ENCODE results near the gene CYRIA.

The CYRIA gene

DNA sequence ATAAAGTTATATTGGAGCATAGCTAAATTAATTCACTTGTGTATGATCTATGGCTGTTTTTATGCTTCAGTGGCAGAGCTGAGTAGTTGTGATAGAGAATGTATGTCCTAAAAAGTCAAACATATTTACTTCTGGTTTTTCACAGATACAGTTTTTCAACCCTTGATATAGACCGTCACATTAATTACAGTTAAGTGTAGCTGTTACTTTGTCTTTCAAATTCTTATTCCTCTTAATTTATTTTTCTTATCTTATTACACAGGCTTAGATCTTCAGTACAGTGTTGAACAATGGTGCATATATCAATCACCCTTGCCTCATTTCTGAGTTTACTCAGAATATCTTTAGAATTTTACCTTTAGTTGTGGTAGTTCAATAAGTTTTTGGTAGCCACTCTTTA is 12.2 kb upstream of the CYRIA start:
- no peaks in the 10 kb centered on the region for H3K4me1 ChIP-seq (ENCODE audit: insufficient read depth, low read length, poor library complexity, severe bottlenecking)
- peaks cover 5% of the 10 kb centered on the region for H3K27me3 ChIP-seq (ENCODE audit: insufficient read depth, low read length, poor library complexity, severe bottlenecking)
- H3F3A ChIP-seq (ENCODE audit: low read depth), result no peaks in the 10 kb centered on the region
- H3K9me2 ChIP-seq (replicated peaks; ENCODE audit: low read depth, low read length), result no peaks in the 10 kb centered on the region
- no peak overlapping the region for H3K9ac ChIP-seq (ENCODE audit: low read depth, low read length, poor library complexity, severe bottlenecking)
- H3K4me3 ChIP-seq (ENCODE audit: low read length, poor library complexity, severe bottlenecking), result no peak overlapping the region
- H3K79me2 ChIP-seq (ENCODE audit: insufficient read depth, low read length), result no peaks in the 10 kb centered on the region
- peaks cover 7% of the 10 kb centered on the region; the same call in 1 of the 2 replicates for H3K9me3 ChIP-seq (ENCODE audit: insufficient read depth, low read depth, low read length)
- H3K4me2 ChIP-seq (ENCODE audit: low read depth, low read length, poor library complexity, severe bottlenecking), result no peak overlapping the region
- H2AFZ ChIP-seq (ENCODE audit: low read length), result no peak overlapping the region
- no peaks in the 10 kb centered on the region for H3K36me3 ChIP-seq (ENCODE audit: insufficient read depth, low read length)
- no peaks in the 10 kb centered on the region for H4K20me1 ChIP-seq (ENCODE audit: insufficient read depth, low read length, poor library complexity, severe bottlenecking)
- no peak for TF ChIP-seq EZH2phosphoT487 (IDR thresholded peaks at IDR 0.05; ENCODE audit: borderline replicate concordance)
- TF ChIP-seq CTCF (conservative IDR thresholded peaks at IDR 0.05; ENCODE audit: low read length), result no peak

- Histone ChIP-seq H3K4me1 (ENCODE audit: insufficient read depth, low read length, poor library complexity, severe bottlenecking) (no peaks in the 10 kb centered on the region), H3K9me2 (replicated peaks; ENCODE audit: low read depth, low read length) (no peaks in the 10 kb centered on the region), H4K20me1 (ENCODE audit: insufficient read depth, low read length, poor library complexity, severe bottlenecking) (no peaks in the 10 kb centered on the region), H3K79me2 (ENCODE audit: insufficient read depth, low read length) (no peaks in the 10 kb centered on the region), H2AFZ (ENCODE audit: low read length) (no peak overlapping the region), H3K4me2 (ENCODE audit: low read depth, low read length, poor library complexity, severe bottlenecking) (no peak overlapping the region), H3K9ac (ENCODE audit: low read depth, low read length, poor library complexity, severe bottlenecking) (no peak overlapping the region), H3K4me3 (ENCODE audit: low read length, poor library complexity, severe bottlenecking) (no peak overlapping the region), H3K9me3 (ENCODE audit: insufficient read depth, low read depth, low read length) (peaks cover 7% of the 10 kb centered on the region; the same call in 1 of the 2 replicates), H3K27me3 (ENCODE audit: insufficient read depth, low read length, poor library complexity, severe bottlenecking) (peaks cover 5% of the 10 kb centered on the region), H3K36me3 (ENCODE audit: insufficient read depth, low read length) (no peaks in the 10 kb centered on the region), H3F3A (ENCODE audit: low read depth) (no peaks in the 10 kb centered on the region)
- TF ChIP-seq EZH2phosphoT487 (IDR thresholded peaks at IDR 0.05; ENCODE audit: borderline replicate concordance) (no peak), CTCF (conservative IDR thresholded peaks at IDR 0.05; ENCODE audit: low read length) (no peak)
Observed at GRCh38 chr2:16675781-16676180, 10.1 kb upstream of the CYRIA start.

GRCh38 chr2:16674154-16674553 is 8.5 kb upstream of the CYRIA start:
- TF ChIP-seq EZH2phosphoT487 (IDR thresholded peaks at IDR 0.05; ENCODE audit: borderline replicate concordance), result no peak
- no peak for TF ChIP-seq CTCF (conservative IDR thresholded peaks at IDR 0.05; ENCODE audit: low read length)
- H3K4me3 ChIP-seq (ENCODE audit: low read length, poor library complexity, severe bottlenecking), result no peak overlapping the region
- H3K4me1 ChIP-seq (ENCODE audit: insufficient read depth, low read length, poor library complexity, severe bottlenecking), result no peaks in the 10 kb centered on the region
- H4K20me1 ChIP-seq (ENCODE audit: insufficient read depth, low read length, poor library complexity, severe bottlenecking), result no peaks in the 10 kb centered on the region
- no peaks in the 10 kb centered on the region for H3F3A ChIP-seq (ENCODE audit: low read depth)
- H3K9me2 ChIP-seq (replicated peaks; ENCODE audit: low read depth, low read length), result no peaks in the 10 kb centered on the region
- no peak overlapping the region for H3K9ac ChIP-seq (ENCODE audit: low read depth, low read length, poor library complexity, severe bottlenecking)
- peaks cover 7% of the 10 kb centered on the region; the same call in 1 of the 2 replicates for H3K9me3 ChIP-seq (ENCODE audit: insufficient read depth, low read depth, low read length)
- H3K4me2 ChIP-seq (ENCODE audit: low read depth, low read length, poor library complexity, severe bottlenecking), result no peak overlapping the region
- no peaks in the 10 kb centered on the region for H3K36me3 ChIP-seq (ENCODE audit: insufficient read depth, low read length)
- no peaks in the 10 kb centered on the region for H3K79me2 ChIP-seq (ENCODE audit: insufficient read depth, low read length)
- H3K27me3 ChIP-seq (ENCODE audit: insufficient read depth, low read length, poor library complexity, severe bottlenecking), result peaks cover 5% of the 10 kb centered on the region
- no peak overlapping the region for H2AFZ ChIP-seq (ENCODE audit: low read length)

Data from Loucy (cell line).